Mucosa of descending colon (tissue), 3 donors: ENCODE measurements around the gene TP53BP2. TPM values are rescaled to one million over a fixed set of nuclear protein-coding genes. Genes with fewer than 3 reads are reported as not detected.
"Not testable (repeated sequence)": the region's sequence is repeated elsewhere in the genome, so short reads cannot be mapped to it uniquely, and the experiment has no call there.

Experiments used
- ATAC-seq: fragments of 200-7000 bp; cut with Tn5 transposase; one replicate; pipeline ENCODE4 v1.9.1; 2020; ENCODE audit warnings: mild to moderate bottlenecking, moderate library complexity
- DNase-seq, 3 donors: peaks; one replicate each; pipeline ENCODE4 v3.0.0-alpha.2; 2020
- H3K36me3 ChIP-seq: fragments of 200-600 bp; one replicate; pipeline ENCODE4 v1.8.0; 2021; ENCODE audit warnings: low read depth, mild to moderate bottlenecking
- H3K4me1 ChIP-seq: fragments of 200-600 bp; one replicate; pipeline ENCODE4 v1.8.0; 2021; ENCODE audit warnings: low read depth, mild to moderate bottlenecking
- H3K4me3 ChIP-seq: fragments of 200-600 bp; one replicate; pipeline ENCODE4 v1.8.0; 2021; ENCODE audit warnings: mild to moderate bottlenecking
- H3K9me3 ChIP-seq: fragments of 200-600 bp; one replicate; pipeline ENCODE4 v1.8.0; 2021; ENCODE audit warnings: mild to moderate bottlenecking
- CTCF ChIP-seq: fragments of 200-600 bp; IDR thresholded peaks from one replicate; pipeline ENCODE4 v1.8.0; 2022; ENCODE audit warnings: antibody characterized with exemption, mild to moderate bottlenecking
- intact Hi-C, 2 donors: fragments of 100-400 bp; cut with DNase I in 1 of 2; cut with micrococcal nuclease in 1 of 2; formaldehyde crosslinking; loops; one replicate each; pipeline versions ENCODE4 v1.11.0 to v1.11.1; 2022; cut with DNase I, micrococcal nuclease
- long read RNA-seq, 2 donors: library from polyadenylated mRNA; unstranded; transcript quantifications; one replicate each; pipeline ENCODE4 v2.0.0, GENCODE V29; 2019 to 2021
- total RNA-seq, 3 donors: library from RNA; stranded (reverse); fragmentation: NEBNext Ultra II Directional in 2 of 3; extraction: Animal tissue kit (Norgen Biotek cat#: 25700) in 2 of 3; gene quantifications; one replicate each; pipeline versions ENCODE4 v1.2.1 to v1.2.4, GENCODE V29; 2021 to 2023
- donor health status: DM: no; HTN: no; CAD: no; lungs with moderate emphysema.
- donor health status: DM: no; HTN: no; CAD: no.
- donor health status: DM: no; HTN: yes; CAD: no.

Gene TP53BP2
- total RNA-seq: 10 to 100 TPM; 30.6 to 34.5 (median 32.5) TPM
- long read RNA-seq, donor 1, full-length matches to known transcripts: 10 of 19 reads
- long read RNA-seq, donor 1, partial matches to known transcripts: 5 of 19 reads
- long read RNA-seq, donor 1, other reads (novel, unspliced or antisense): 4 of 19 reads
- long read RNA-seq, donor 2, partial matches to known transcripts: 3 of 3 reads
- long read RNA-seq, donor 2, other reads (novel, unspliced or antisense): 0 of 3 reads

GRCh38 chr1:223845810-223846682 is at the start of gene TP53BP2:
Gene TP53BP2 (minus strand): TSS chr1:223845947. CDS start chr1:223845680, 267 bp downstream.
- H3K9me3 ChIP-seq: no peaks in the 10 kb centered on the region
- DNase-seq (peak; percentile 89 to 94 (median 93)), ATAC-seq (peak; percentile 94)
- no peaks in the 10 kb centered on the region for H3K36me3 ChIP-seq
- intact Hi-C loops: no loop called here
- H3K4me3 ChIP-seq: peak within 1 kb of the TSS; percentile 93
- H3K4me1 ChIP-seq: peaks cover 18% of the 10 kb centered on the region
- peak; percentile 73 for TF ChIP-seq CTCF

- ATAC-seq, H3K36me3 ChIP-seq, H3K9me3 ChIP-seq, intact Hi-C loops, DNase-seq, H3K4me1 ChIP-seq, H3K4me3 ChIP-seq: not testable (repeated sequence)
Observed at GRCh38 chr1:223890494-223890893, 44.7 kb upstream of the TP53BP2 start.

GRCh38 chr1:223889319-223889718 is 43.6 kb upstream of the TP53BP2 start:
- H3K4me3 ChIP-seq, H3K4me1 ChIP-seq, DNase-seq, ATAC-seq, H3K36me3 ChIP-seq, H3K9me3 ChIP-seq, intact Hi-C loops: not testable (repeated sequence)

- no peak for TF ChIP-seq CTCF
- peak; percentile 40 for ATAC-seq
- Histone ChIP-seq H3K9me3 (no peaks in the 10 kb centered on the region), H3K36me3 (no peaks in the 10 kb centered on the region), H3K4me3 (no peak overlapping the region), H3K4me1 (no peaks in the 10 kb centered on the region)
- intact Hi-C loops: no loop called here
- no peak for DNase-seq
Observed at GRCh38 chr1:223887747-223888418, 42.1 kb upstream of the TP53BP2 start.

- ATAC-seq (no peak), DNase-seq (no peak)
- no peaks in the 10 kb centered on the region for H3K36me3 ChIP-seq
- TF ChIP-seq CTCF: no peak
- H3K4me3 ChIP-seq: no peak overlapping the region
- intact Hi-C loops: no loop called here
- H3K9me3 ChIP-seq: no peaks in the 10 kb centered on the region
- no peaks in the 10 kb centered on the region for H3K4me1 ChIP-seq
Observed at GRCh38 chr1:223886516-223886921, 40.8 kb upstream of the TP53BP2 start.

GRCh38 chr1:223885614-223886013 is 39.9 kb upstream of the TP53BP2 start:
- TF ChIP-seq CTCF: no peak
- H3K4me1 ChIP-seq: no peaks in the 10 kb centered on the region
- intact Hi-C loops: no loop called here
- ATAC-seq: no peak
- DNase-seq: no peak
- no peaks in the 10 kb centered on the region for H3K36me3 ChIP-seq
- H3K4me3 ChIP-seq: no peak overlapping the region
- no peaks in the 10 kb centered on the region for H3K9me3 ChIP-seq
